ENCODE data around the gene TMEM223.
"Not testable (repeated sequence)": the region's sequence is repeated elsewhere in the genome, so short reads cannot be mapped to it uniquely, and the experiment has no call there.

The TMEM223 gene

GRCh38 chr11:62786318-62787004 lies 5.3 kb downstream of the TMEM223 start:
- H3K9me3 Mint-ChIP-seq: no peaks in the 10 kb centered on the region

GRCh38 chr11:62782753-62783152 lies 9.1 kb downstream of the TMEM223 start:
- peak overlapping the region; percentile 66 for H3K27ac Mint-ChIP-seq

More at GRCh38 chr11:62786318-62787004, 5.3 kb downstream of the TMEM223 start:
- Mint-ChIP-seq H3K4me1 (ENCODE audit: low read depth) (peaks cover 41% of the 10 kb centered on the region), H3K27me3 (no peaks in the 10 kb centered on the region), H3K4me3 (peak overlapping the region; percentile 86), H3K27ac (peak overlapping the region; percentile 95), H3K36me3 (ENCODE audit: low read depth) (peaks cover 89% of the 10 kb centered on the region)
- peak; percentile 89 for DNase-seq

GRCh38 chr11:62778441-62778840 lies 13.4 kb downstream of the TMEM223 start:
- Mint-ChIP-seq H3K4me3 (no peak overlapping the region), H3K4me1 (ENCODE audit: low read depth) (peaks cover 26% of the 10 kb centered on the region), H3K9me3 (no peaks in the 10 kb centered on the region), H3K36me3 (ENCODE audit: low read depth) (peaks cover 79% of the 10 kb centered on the region), H3K27me3 (no peaks in the 10 kb centered on the region), H3K27ac (peak overlapping the region; percentile 82)
- DNase-seq: no peak

More at GRCh38 chr11:62782753-62783152, 9.1 kb downstream of the TMEM223 start:
- Mint-ChIP-seq H3K9me3 (no peaks in the 10 kb centered on the region), H3K36me3 (ENCODE audit: low read depth) (peaks cover 78% of the 10 kb centered on the region), H3K27me3 (no peaks in the 10 kb centered on the region), H3K4me1 (ENCODE audit: low read depth) (peaks cover 16% of the 10 kb centered on the region), H3K4me3 (no peak overlapping the region)
- no peak for DNase-seq

- peaks cover 69% of the 10 kb centered on the region for H3K36me3 Mint-ChIP-seq (ENCODE audit: low read depth)
- no peaks in the 10 kb centered on the region for H3K9me3 Mint-ChIP-seq
- peaks cover 27% of the 10 kb centered on the region for H3K4me1 Mint-ChIP-seq (ENCODE audit: low read depth)
- no peak for DNase-seq
- no peak overlapping the region for H3K4me3 Mint-ChIP-seq
- H3K27ac Mint-ChIP-seq: peak overlapping the region; percentile 82
- no peaks in the 10 kb centered on the region for H3K27me3 Mint-ChIP-seq
Observed at GRCh38 chr11:62777389-62777788, 14.4 kb downstream of the TMEM223 start.

GRCh38 chr11:62775646-62776045 lies 16.2 kb downstream of the TMEM223 start:
- Mint-ChIP-seq H3K27me3 (no peaks in the 10 kb centered on the region), H3K4me1 (ENCODE audit: low read depth) (peaks cover 35% of the 10 kb centered on the region), H3K27ac (peak overlapping the region; percentile 83)

GRCh38 chr11:62774407-62774806 lies 17.4 kb downstream of the TMEM223 start:
- Mint-ChIP-seq H3K27ac (no peak overlapping the region), H3K4me3 (no peak overlapping the region), H3K27me3 (no peaks in the 10 kb centered on the region), H3K4me1 (ENCODE audit: low read depth) (peaks cover 47% of the 10 kb centered on the region), H3K36me3 (ENCODE audit: low read depth) (peaks cover 53% of the 10 kb centered on the region), H3K9me3 (no peaks in the 10 kb centered on the region)
- DNase-seq: no peak

More at GRCh38 chr11:62775646-62776045, 16.2 kb downstream of the TMEM223 start:
- H3K36me3 Mint-ChIP-seq (ENCODE audit: low read depth): peaks cover 58% of the 10 kb centered on the region
- no peaks in the 10 kb centered on the region for H3K9me3 Mint-ChIP-seq
- no peak for DNase-seq
- no peak overlapping the region for H3K4me3 Mint-ChIP-seq

GRCh38 chr11:62771144-62772021 lies 20.4 kb downstream of the TMEM223 start, which contains the start of gene TAF6L:
TSS of gene TAF6L (plus strand) at chr11:62771396. CDS start at chr11:62775784, 4,388 bp downstream.
- peaks cover 48% of the 10 kb centered on the region for H3K36me3 Mint-ChIP-seq (ENCODE audit: low read depth)
- no peaks in the 10 kb centered on the region for H3K27me3 Mint-ChIP-seq
- H3K4me3 Mint-ChIP-seq: peak within 1 kb of the TSS; percentile 89
- H3K9me3 Mint-ChIP-seq: no peaks in the 10 kb centered on the region
- H3K4me1 Mint-ChIP-seq (ENCODE audit: low read depth): peaks cover 33% of the 10 kb centered on the region
- peak within 1 kb of the TSS; percentile 99 for H3K27ac Mint-ChIP-seq
- DNase-seq: peak; percentile 98

GRCh38 chr11:62770778-62771143 lies 21.0 kb downstream of the TMEM223 start:
- Mint-ChIP-seq H3K4me3 (peak overlapping the region; percentile 89), H3K4me1 (ENCODE audit: low read depth) (peaks cover 35% of the 10 kb centered on the region), H3K27me3 (no peaks in the 10 kb centered on the region), H3K36me3 (ENCODE audit: low read depth) (peaks cover 48% of the 10 kb centered on the region), H3K27ac (peak overlapping the region; percentile 99), H3K9me3 (no peaks in the 10 kb centered on the region)
- peak; percentile 63 for DNase-seq

GRCh38 chr11:62760867-62761227 lies 31.0 kb downstream of the TMEM223 start:
- H3K36me3 Mint-ChIP-seq (ENCODE audit: low read depth): peaks cover 40% of the 10 kb centered on the region
- H3K27me3 Mint-ChIP-seq, H3K9me3 Mint-ChIP-seq, DNase-seq: not testable (repeated sequence)
- peak overlapping the region; percentile 99 for H3K4me3 Mint-ChIP-seq
- H3K27ac Mint-ChIP-seq: peak overlapping the region; percentile 84
- H3K4me1 Mint-ChIP-seq (ENCODE audit: low read depth): peaks cover 22% of the 10 kb centered on the region

GRCh38 chr11:62757846-62758788 lies 33.7 kb downstream of the TMEM223 start:
- Mint-ChIP-seq H3K36me3 (ENCODE audit: low read depth) (peaks cover 23% of the 10 kb centered on the region), H3K4me3 (no peak overlapping the region), H3K27me3 (no peaks in the 10 kb centered on the region), H3K9me3 (no peaks in the 10 kb centered on the region), H3K4me1 (ENCODE audit: low read depth) (peaks cover 26% of the 10 kb centered on the region), H3K27ac (no peak overlapping the region)
- DNase-seq: no peak

GRCh38 chr11:62755086-62755615 lies 36.7 kb downstream of the TMEM223 start:
- H3K4me1 Mint-ChIP-seq (ENCODE audit: low read depth): peaks cover 24% of the 10 kb centered on the region
- H3K36me3 Mint-ChIP-seq (ENCODE audit: low read depth): peaks cover 19% of the 10 kb centered on the region
- no peak for DNase-seq
- H3K4me3 Mint-ChIP-seq: peak overlapping the region; percentile 98
- no peaks in the 10 kb centered on the region for H3K27me3 Mint-ChIP-seq
- peak overlapping the region; percentile 37 for H3K27ac Mint-ChIP-seq
- H3K9me3 Mint-ChIP-seq: no peaks in the 10 kb centered on the region

GRCh38 chr11:62753736-62754603 lies 37.8 kb downstream of the TMEM223 start, which contains the start of gene ZBTB3:
TSS of gene ZBTB3 (minus strand) at chr11:62754160. CDS start at chr11:62753664, 496 bp downstream.
- peaks cover 27% of the 10 kb centered on the region for H3K36me3 Mint-ChIP-seq (ENCODE audit: low read depth)
- H3K27ac Mint-ChIP-seq: peak within 1 kb of the TSS; percentile 100
- peak within 1 kb of the TSS; percentile 98 for H3K4me3 Mint-ChIP-seq
- peak; percentile 96 for DNase-seq
- no peaks in the 10 kb centered on the region for H3K9me3 Mint-ChIP-seq
- no peaks in the 10 kb centered on the region for H3K27me3 Mint-ChIP-seq
- peaks cover 33% of the 10 kb centered on the region for H3K4me1 Mint-ChIP-seq (ENCODE audit: low read depth)

Data from activated T-cell treated with anti-CD3 and anti-CD28 coated beads, Interleukin-2, amount 50 U/mL, for 24 hours (primary cell).